Smooth muscle cell of the brain vasculature (primary cell): ENCODE measurements around the gene SLC3A2.

Experiments
- DNase-seq: peaks from one replicate; pipeline ENCODE4 v3.0.0-alpha.2; 2012; ENCODE audit warnings: low read depth, low spot score

SLC3A2 gene

GRCh38 chr11:62910141-62910882, 29.6 kb downstream of the SLC3A2 start:
- no peak for DNase-seq

GRCh38 chr11:62911137-62912130, 30.7 kb downstream of the SLC3A2 start:
- DNase-seq: no peak

GRCh38 chr11:62912268-62912667, 31.6 kb downstream of the SLC3A2 start:
- DNase-seq: no peak

GRCh38 chr11:62914416-62914815, 33.7 kb downstream of the SLC3A2 start:
- no peak for DNase-seq

GRCh38 chr11:62917906-62918502, 37.3 kb downstream of the SLC3A2 start:
- DNase-seq: no peak

- DNase-seq: no peak
Observed at GRCh38 chr11:62918531-62918930, 37.8 kb downstream of the SLC3A2 start.

GRCh38 chr11:62919476-62919875, 38.8 kb downstream of the SLC3A2 start:
- no peak for DNase-seq

GRCh38 chr11:62919898-62920640, 39.4 kb downstream of the SLC3A2 start:
- no peak for DNase-seq

- no peak for DNase-seq
Observed at GRCh38 chr11:62921201-62921572, 40.5 kb downstream of the SLC3A2 start, which contains the start of gene CHRM1. Gene CHRM1 (minus strand): TSS chr11:62921363. CDS start chr11:62911100, 10,263 bp downstream.

GRCh38 chr11:62921573-62922188, 41.0 kb downstream of the SLC3A2 start:
- DNase-seq: no peak

GRCh38 chr11:62922189-62922589, 41.5 kb downstream of the SLC3A2 start:
- no peak for DNase-seq

- no peak for DNase-seq
Observed at GRCh38 chr11:62922653-62923431, 42.1 kb downstream of the SLC3A2 start.

- DNase-seq: no peak
Observed at GRCh38 chr11:62923601-62924411, 43.1 kb downstream of the SLC3A2 start.

- no peak for DNase-seq
Observed at GRCh38 chr11:62925308-62925707, 44.6 kb downstream of the SLC3A2 start.

GRCh38 chr11:62925745-62926679, 45.3 kb downstream of the SLC3A2 start:
- DNase-seq: no peak

GRCh38 chr11:62926680-62927455, 46.2 kb downstream of the SLC3A2 start:
- no peak for DNase-seq

GRCh38 chr11:62928011-62928410, 47.3 kb downstream of the SLC3A2 start:
- DNase-seq: no peak
